GM21528 (cell line): ENCODE results near the gene PRKG1.
"Not testable (repeated sequence)": the region's sequence is repeated elsewhere in the genome, so short reads cannot be mapped to it uniquely, and the experiment has no call there.

Experiments used
- ATAC-seq: cut with Tn5 transposase; IDR thresholded peaks from one replicate; pipeline ENCODE4 v1.9.1; 2021; ENCODE audit warnings: mild to moderate bottlenecking, moderate library complexity; ENCODE audit not compliant: unreplicated experiment, low FRiP score

PRKG1 gene

GRCh38 chr10:51405580-51406351 lies 331.5 kb downstream of the PRKG1 start:
- no peak for ATAC-seq

GRCh38 chr10:51406581-51406980 lies 332.3 kb downstream of the PRKG1 start:
- ATAC-seq = no peak

- no peak for ATAC-seq
Measured at GRCh38 chr10:51416494-51416893, 342.2 kb downstream of the PRKG1 start.

- ATAC-seq = no peak
Measured at GRCh38 chr10:51419196-51420093, 345.2 kb downstream of the PRKG1 start.

- no peak for ATAC-seq
Measured at GRCh38 chr10:51421853-51422252, 347.6 kb downstream of the PRKG1 start.

GRCh38 chr10:51422311-51423120 lies 348.2 kb downstream of the PRKG1 start:
- ATAC-seq = peak; percentile 88

GRCh38 chr10:51423121-51423452 lies 348.8 kb downstream of the PRKG1 start:
- no peak for ATAC-seq

GRCh38 chr10:51425431-51425830 lies 351.1 kb downstream of the PRKG1 start:
- no peak for ATAC-seq

- ATAC-seq = no peak
Measured at GRCh38 chr10:51427758-51428157, 353.5 kb downstream of the PRKG1 start.

- ATAC-seq = no peak
Measured at GRCh38 chr10:51430506-51430905, 356.2 kb downstream of the PRKG1 start.

- ATAC-seq = no peak
Measured at GRCh38 chr10:51433949-51434475, 359.7 kb downstream of the PRKG1 start.

- no peak for ATAC-seq
Measured at GRCh38 chr10:51436805-51437204, 362.5 kb downstream of the PRKG1 start.

- ATAC-seq = no peak
Measured at GRCh38 chr10:51439645-51440044, 365.4 kb downstream of the PRKG1 start.

GRCh38 chr10:51445588-51445987 lies 371.3 kb downstream of the PRKG1 start:
- ATAC-seq = no peak

GRCh38 chr10:51447119-51447518 lies 372.8 kb downstream of the PRKG1 start:
- no peak for ATAC-seq

- ATAC-seq = not testable (repeated sequence)
Measured at GRCh38 chr10:51455762-51456161, 381.5 kb downstream of the PRKG1 start.

GRCh38 chr10:51459476-51459875 lies 385.2 kb downstream of the PRKG1 start:
- no peak for ATAC-seq

- no peak for ATAC-seq
Measured at GRCh38 chr10:51462076-51462779, 387.9 kb downstream of the PRKG1 start.

- no peak for ATAC-seq
Measured at GRCh38 chr10:51468424-51468823, 394.1 kb downstream of the PRKG1 start.

- no peak for ATAC-seq
Measured at GRCh38 chr10:51469686-51470085, 395.4 kb downstream of the PRKG1 start.
